ENCODE measurements around the gene POSTN. TPM values are rescaled to one million over a fixed set of nuclear protein-coding genes. Genes with fewer than 3 reads are reported as not detected.
"Not testable (repeated sequence)": the region's sequence is repeated elsewhere in the genome, so short reads cannot be mapped to it uniquely, and the experiment has no call there.

POSTN gene
- total and polyA plus RNA-seq, 8 donors = 15.9 to 913 (median 105) TPM

GRCh38 chr13:37585541-37585940 is 13.0 kb downstream of the POSTN start:
- WGBS, 5 donors = 41 to 54% (median 44%) methylated on average over 1 of the region's 1 CpG
- H3K36me3 ChIP-seq = peaks cover 0 to 23% (median 7%) of the 10 kb centered on the region in 4 donors
- TF ChIP-seq POLR2A (IDR thresholded peaks at IDR 0.05) (no peak), CTCF (IDR thresholded peaks at IDR 0.05) (no peak), EP300 (IDR thresholded peaks at IDR 0.05) (no peak)
- DNase-seq = no peak
- no peak overlapping the region for H3K27ac ChIP-seq
- intact Hi-C loops (cut with DNase I; ENCODE audit: low total_unique reads) = no loop called here
- H3K4me1 ChIP-seq = no peaks in the 10 kb centered on the region
- H3K27me3 ChIP-seq = no peaks in the 10 kb centered on the region
- H3K9me3 ChIP-seq = no peaks in the 10 kb centered on the region
- H3K4me3 ChIP-seq = no peak overlapping the region

GRCh38 chr13:37576601-37577000 is 22.0 kb downstream of the POSTN start:
- Histone ChIP-seq H3K36me3 (peaks cover 0 to 6% (median 0%) of the 10 kb centered on the region in 4 donors), H3K27me3 (no peaks in the 10 kb centered on the region), H3K4me3 (no peak overlapping the region), H3K27ac (no peak overlapping the region), H3K9me3 (no peaks in the 10 kb centered on the region), H3K4me1 (no peaks in the 10 kb centered on the region)
- TF ChIP-seq EP300 (IDR thresholded peaks at IDR 0.05) = no peak
- no peak for DNase-seq
- intact Hi-C loops (cut with DNase I; ENCODE audit: low total_unique reads) = no loop called here

- WGBS, 5 donors = 56 to 74% (median 66%) methylated on average over 1 of the region's 1 CpG
- DNase-seq = no peak
- no peaks in the 10 kb centered on the region for H3K27me3 ChIP-seq
- no peak for TF ChIP-seq POLR2AphosphoS5 (IDR thresholded peaks at IDR 0.05)
- no peak for TF ChIP-seq POLR2A (IDR thresholded peaks at IDR 0.05)
- TF ChIP-seq CTCF (IDR thresholded peaks at IDR 0.05) = no peak
- no peak for TF ChIP-seq EP300 (IDR thresholded peaks at IDR 0.05)
- no peaks in the 10 kb centered on the region for H3K4me1 ChIP-seq
- no peak overlapping the region for H3K4me3 ChIP-seq
- H3K27ac ChIP-seq = no peak overlapping the region
- H3K36me3 ChIP-seq = no peaks in the 10 kb centered on the region
- intact Hi-C loops (cut with DNase I; ENCODE audit: low total_unique reads) = no loop called here
- H3K9me3 ChIP-seq = no peaks in the 10 kb centered on the region
Measured at GRCh38 chr13:37565425-37565824, 33.1 kb downstream of the POSTN start.

- no peak for TF ChIP-seq POLR2A (IDR thresholded peaks at IDR 0.05)
- TF ChIP-seq POLR2AphosphoS5 (IDR thresholded peaks at IDR 0.05) = no peak
- no peak for TF ChIP-seq CTCF (IDR thresholded peaks at IDR 0.05)
- TF ChIP-seq EP300 (IDR thresholded peaks at IDR 0.05) = no peak
- intact Hi-C loops (cut with DNase I; ENCODE audit: low total_unique reads) = no loop called here
- Histone ChIP-seq H3K4me3 (no peak overlapping the region), H3K9me3 (peaks cover 0 to 31% (median 17%) of the 10 kb centered on the region in 4 donors), H3K36me3 (no peaks in the 10 kb centered on the region), H3K27me3 (no peaks in the 10 kb centered on the region), H3K27ac (no peak overlapping the region), H3K4me1 (no peaks in the 10 kb centered on the region)
- WGBS, 5 donors = 72 to 94% (median 88%) methylated on average over 2 of the region's 2 CpGs
- no peak for DNase-seq
Measured at GRCh38 chr13:37561031-37561430, 37.5 kb downstream of the POSTN start.

- no peak for DNase-seq
- intact Hi-C loops (cut with DNase I; ENCODE audit: low total_unique reads) = no loop called here
- H3K27ac ChIP-seq = no peak overlapping the region
- peaks cover 0 to 31% (median 17%) of the 10 kb centered on the region in 4 donors for H3K9me3 ChIP-seq
- H3K4me1 ChIP-seq = no peaks in the 10 kb centered on the region
- WGBS, 5 donors = 83 to 93% (median 86%) methylated on average over 3 of the region's 3 CpGs
- H3K36me3 ChIP-seq = no peaks in the 10 kb centered on the region
- H3K27me3 ChIP-seq = no peaks in the 10 kb centered on the region
- TF ChIP-seq POLR2A (IDR thresholded peaks at IDR 0.05) (no peak), CTCF (IDR thresholded peaks at IDR 0.05) (no peak), EP300 (IDR thresholded peaks at IDR 0.05) (no peak), POLR2AphosphoS5 (IDR thresholded peaks at IDR 0.05) (no peak)
- H3K4me3 ChIP-seq = no peak overlapping the region
Measured at GRCh38 chr13:37560526-37560925, 38.0 kb downstream of the POSTN start.

GRCh38 chr13:37558766-37559165 is 39.8 kb downstream of the POSTN start:
- H3K27me3 ChIP-seq; H3K36me3 ChIP-seq; H3K4me3 ChIP-seq; intact Hi-C loops (cut with DNase I; ENCODE audit: low total_unique reads); DNase-seq; H3K4me1 ChIP-seq; H3K27ac ChIP-seq: not testable (repeated sequence)
- H3K9me3 ChIP-seq = peaks cover 0 to 34% (median 17%) of the 10 kb centered on the region in 4 donors
- WGBS, 5 donors = 82 to 95% (median 89%) methylated on average over 5 of the region's 5 CpGs
